ENCODE measurements around the gene SGPL1.

DNA sequence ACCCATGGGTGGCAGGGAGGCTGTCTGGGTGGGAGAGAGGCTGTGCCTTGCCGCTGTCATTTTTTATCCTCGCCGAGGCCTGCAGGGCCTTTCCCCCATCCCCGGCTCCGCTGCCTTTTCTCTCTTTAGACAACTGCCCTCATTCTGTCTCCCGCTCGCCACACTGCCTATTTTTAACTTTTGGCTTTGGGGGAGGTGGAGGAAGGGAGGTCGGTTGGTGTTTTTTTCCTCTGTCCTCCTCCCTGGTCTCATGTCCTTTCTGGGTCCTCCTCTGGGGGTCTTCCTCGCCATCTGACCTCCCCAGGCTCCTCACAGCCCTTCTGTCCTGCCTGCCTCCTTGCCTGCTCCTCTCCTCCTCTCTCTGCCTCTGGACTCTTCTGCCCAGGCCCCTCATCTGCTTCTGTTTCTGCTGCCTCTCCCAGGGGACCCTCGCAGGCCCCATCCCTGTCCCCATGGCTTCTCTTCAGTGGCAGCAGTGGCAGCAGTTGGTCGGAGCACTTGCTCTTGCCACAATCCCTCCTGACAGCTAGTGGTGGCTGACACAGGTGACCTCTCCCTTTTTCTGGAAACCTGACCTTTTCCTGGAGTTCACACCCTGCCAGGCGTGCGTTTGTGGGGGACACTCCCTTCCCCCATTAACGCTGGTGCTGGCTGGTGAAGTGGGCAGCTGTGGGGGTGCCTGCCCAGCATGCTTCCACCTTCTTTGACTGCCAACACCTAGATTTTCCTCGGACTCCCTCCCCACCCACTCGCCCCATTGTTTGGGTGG, 92.1 kb downstream of the SGPL1 start:
- no peak for TF ChIP-seq CTCF (IDR thresholded peaks at IDR 0.05; ENCODE audit: poor library complexity, severe bottlenecking)
- TF ChIP-seq SMC3 (conservative IDR thresholded peaks at IDR 0.05; ENCODE audit: poor library complexity), result no peak
- no peak for TF ChIP-seq TAF1 (IDR thresholded peaks at IDR 0.05; ENCODE audit: low read depth)
- TF ChIP-seq EP300 (conservative IDR thresholded peaks at IDR 0.05; ENCODE audit: poor library complexity, severe bottlenecking), result no peak
- TF ChIP-seq RAD21 (conservative IDR thresholded peaks at IDR 0.05), result no peak
- no peak for TF ChIP-seq POLR2AphosphoS5 (IDR thresholded peaks at IDR 0.05)
- TF ChIP-seq EZH2 (IDR thresholded peaks at IDR 0.05; ENCODE audit: borderline replicate concordance, insufficient read depth, low read length, poor library complexity, severe bottlenecking), result no peak

Data from neural cell (in vitro differentiated cells).